ENCODE measurements around the gene TARDBP. TPM values are rescaled to one million over a fixed set of nuclear protein-coding genes. Genes with fewer than 3 reads are reported as not detected.

TARDBP gene
- total and polyA plus RNA-seq, 2 donors (not counting 1 experiment from before 2014, with no cell fraction given): 85.2 to 222 TPM

DNA sequence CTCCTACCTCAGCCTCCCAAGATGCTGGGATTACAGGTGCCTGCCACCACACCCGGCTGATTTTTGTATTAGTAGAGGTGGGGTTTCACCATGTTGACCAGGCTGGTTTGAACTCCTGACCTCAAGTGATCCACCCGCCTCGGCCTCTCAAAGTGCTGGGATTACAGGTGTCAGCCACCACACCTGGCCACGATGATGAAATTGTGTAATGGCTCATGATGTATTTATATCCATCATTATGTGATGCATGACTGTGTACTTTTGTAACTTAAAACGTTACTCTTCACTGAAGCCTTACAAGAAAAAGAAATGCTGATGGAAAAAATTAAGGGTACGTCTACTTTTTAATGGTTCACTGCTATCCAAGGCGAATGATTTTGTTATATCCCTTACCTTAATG lies 7.5 kb downstream of the TARDBP start:
- H3K27me3 ChIP-seq (replicated peaks in 1 of 4; ENCODE audit: control extremely low read depth in 1 of 4, control insufficient read depth in 3 of 4, insufficient read depth in 4 of 4, low read length in 3 of 4): no peaks in the 10 kb centered on the region
- no peak overlapping the region for H3K27ac ChIP-seq (ENCODE audit: low read length in 2 of 2)
- no peak overlapping the region for H3K4me2 ChIP-seq (replicated peaks; ENCODE audit: low read depth, low read length, poor library complexity, severe bottlenecking)
- peaks cover 0 to under 1% of the 10 kb centered on the region in 2 donors for H3K4me1 ChIP-seq (ENCODE audit: control insufficient read depth in 2 of 2, insufficient read depth in 2 of 2, low read length in 2 of 2)
- H3K27me3 Mint-ChIP-seq: no peaks in the 10 kb centered on the region
- no peak overlapping the region for H2AFZ ChIP-seq (ENCODE audit: insufficient read depth, low read depth, low read length, poor library complexity, severe bottlenecking)
- H3K9ac ChIP-seq (ENCODE audit: low read length): no peak overlapping the region
- no peak overlapping the region for H3K4me3 ChIP-seq (ENCODE audit: control extremely low read depth in 1 of 5, extremely low read depth in 1 of 5, insufficient read depth in 1 of 5, low read depth in 2 of 5, low read length in 4 of 5)
- peaks cover 70% of the 10 kb centered on the region for H4K20me1 ChIP-seq (ENCODE audit: control insufficient read depth, insufficient read depth, low read length, poor library complexity, severe bottlenecking)
- H3K9me3 ChIP-seq (ENCODE audit: control extremely low read depth in 1 of 3, control insufficient read depth in 2 of 3, insufficient read depth in 1 of 3, low read length in 2 of 3): no peaks in the 10 kb centered on the region
- intact Hi-C loops (cut with micrococcal nuclease): no loop called here
- no peak overlapping the region for H3K4me3 Mint-ChIP-seq
- peaks cover 24 to 85% of the 10 kb centered on the region in 2 experiments for H3K36me3 ChIP-seq (replicated peaks in 1 of 2; ENCODE audit: control extremely low read depth in 1 of 2, control insufficient read depth in 1 of 2, extremely low read depth in 1 of 2, insufficient read depth in 2 of 2, low read length in 1 of 2)
- DNase-seq: no peak
- TF ChIP-seq, protein P1, sequence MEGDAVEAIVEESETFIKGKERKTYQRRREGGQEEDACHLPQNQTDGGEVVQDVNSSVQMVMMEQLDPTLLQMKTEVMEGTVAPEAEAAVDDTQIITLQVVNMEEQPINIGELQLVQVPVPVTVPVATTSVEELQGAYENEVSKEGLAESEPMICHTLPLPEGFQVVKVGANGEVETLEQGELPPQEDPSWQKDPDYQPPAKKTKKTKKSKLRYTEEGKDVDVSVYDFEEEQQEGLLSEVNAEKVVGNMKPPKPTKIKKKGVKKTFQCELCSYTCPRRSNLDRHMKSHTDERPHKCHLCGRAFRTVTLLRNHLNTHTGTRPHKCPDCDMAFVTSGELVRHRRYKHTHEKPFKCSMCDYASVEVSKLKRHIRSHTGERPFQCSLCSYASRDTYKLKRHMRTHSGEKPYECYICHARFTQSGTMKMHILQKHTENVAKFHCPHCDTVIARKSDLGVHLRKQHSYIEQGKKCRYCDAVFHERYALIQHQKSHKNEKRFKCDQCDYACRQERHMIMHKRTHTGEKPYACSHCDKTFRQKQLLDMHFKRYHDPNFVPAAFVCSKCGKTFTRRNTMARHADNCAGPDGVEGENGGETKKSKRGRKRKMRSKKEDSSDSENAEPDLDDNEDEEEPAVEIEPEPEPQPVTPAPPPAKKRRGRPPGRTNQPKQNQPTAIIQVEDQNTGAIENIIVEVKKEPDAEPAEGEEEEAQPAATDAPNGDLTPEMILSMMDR (IDR thresholded peaks at IDR 0.05): no peak
- TF ChIP-seq EZH2 (IDR thresholded peaks at IDR 0.05; ENCODE audit: borderline replicate concordance, insufficient read depth, low read depth, low read length, poor library complexity, severe bottlenecking): no peak
- no peak for ATAC-seq (ENCODE audit: low read depth)
- peaks cover 40% of the 10 kb centered on the region for H3K79me2 ChIP-seq (ENCODE audit: control insufficient read depth, insufficient read depth, low read length)
- no peaks in the 10 kb centered on the region for H3K9me3 Mint-ChIP-seq (ENCODE audit: insufficient read depth)
- no peak overlapping the region for H3K27ac Mint-ChIP-seq
- POLR2A ChIA-PET: no interaction called here
- CTCF ChIA-PET: interaction anchor here (1.1 kb wide), 1 partner anchor 18 kb away, joined by 7 read pairs; no protein-coding TSS in a partner anchor
- no CpG with 5 or more reads among the region's 7 CpGs for WGBS (ENCODE audit: insufficient coverage)
- H3K4me1 Mint-ChIP-seq: peaks cover 27% of the 10 kb centered on the region

DNA sequence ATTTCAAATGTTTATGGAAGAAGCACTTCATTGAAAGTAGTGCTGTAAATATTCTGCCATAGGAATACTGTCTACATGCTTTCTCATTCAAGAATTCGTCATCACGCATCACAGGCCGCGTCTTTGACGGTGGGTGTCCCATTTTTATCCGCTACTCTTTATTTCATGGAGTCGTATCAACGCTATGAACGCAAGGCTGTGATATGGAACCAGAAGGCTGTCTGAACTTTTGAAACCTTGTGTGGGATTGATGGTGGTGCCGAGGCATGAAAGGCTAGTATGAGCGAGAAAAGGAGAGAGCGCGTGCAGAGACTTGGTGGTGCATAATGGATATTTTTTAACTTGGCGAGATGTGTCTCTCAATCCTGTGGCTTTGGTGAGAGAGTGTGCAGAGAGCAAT lies 10.7 kb downstream of the TARDBP start:
- DNase-seq: no peak
- no peak overlapping the region for H3K4me3 Mint-ChIP-seq

More for the DNA sequence above, 10.7 kb downstream of the TARDBP start:
- no peaks in the 10 kb centered on the region for H3K27me3 Mint-ChIP-seq
- H3K4me3 ChIP-seq (ENCODE audit: control extremely low read depth in 1 of 5, extremely low read depth in 1 of 5, insufficient read depth in 1 of 5, low read depth in 2 of 5, low read length in 4 of 5): no peak overlapping the region
- peaks cover 23 to 74% of the 10 kb centered on the region in 2 experiments for H3K36me3 ChIP-seq (replicated peaks in 1 of 2; ENCODE audit: control extremely low read depth in 1 of 2, control insufficient read depth in 1 of 2, extremely low read depth in 1 of 2, insufficient read depth in 2 of 2, low read length in 1 of 2)
- H3K27ac ChIP-seq (ENCODE audit: low read length in 2 of 2): no peak overlapping the region
- no peak for ATAC-seq (ENCODE audit: low read depth)
- no peaks in the 10 kb centered on the region for H3K9me3 Mint-ChIP-seq (ENCODE audit: insufficient read depth)
- peaks cover 41% of the 10 kb centered on the region for H4K20me1 ChIP-seq (ENCODE audit: control insufficient read depth, insufficient read depth, low read length, poor library complexity, severe bottlenecking)
- H2AFZ ChIP-seq (ENCODE audit: insufficient read depth, low read depth, low read length, poor library complexity, severe bottlenecking): no peak overlapping the region
- no peak overlapping the region for H3K27ac Mint-ChIP-seq
- no peaks in the 10 kb centered on the region for H3K4me1 ChIP-seq (ENCODE audit: control insufficient read depth in 2 of 2, insufficient read depth in 2 of 2, low read length in 2 of 2)
- peaks cover 13% of the 10 kb centered on the region for H3K79me2 ChIP-seq (ENCODE audit: control insufficient read depth, insufficient read depth, low read length)
- CTCF ChIA-PET: interaction anchor here (0.6 kb wide), 1 partner anchor 841 kb away, joined by 3 read pairs; no protein-coding TSS in a partner anchor
- no peak for TF ChIP-seq EZH2 (IDR thresholded peaks at IDR 0.05; ENCODE audit: borderline replicate concordance, insufficient read depth, low read depth, low read length, poor library complexity, severe bottlenecking)
- TF ChIP-seq, protein P1 (IDR thresholded peaks at IDR 0.05): no peak
- WGBS (ENCODE audit: insufficient coverage): 98% methylated on average over 14 of the region's 14 CpGs
- peaks cover 20% of the 10 kb centered on the region for H3K4me1 Mint-ChIP-seq
- H3K4me2 ChIP-seq (replicated peaks; ENCODE audit: low read depth, low read length, poor library complexity, severe bottlenecking): no peak overlapping the region
- no peaks in the 10 kb centered on the region for H3K9me3 ChIP-seq (ENCODE audit: control extremely low read depth in 1 of 3, control insufficient read depth in 2 of 3, insufficient read depth in 1 of 3, low read length in 2 of 3)
- H3K27me3 ChIP-seq (replicated peaks in 1 of 4; ENCODE audit: control extremely low read depth in 1 of 4, control insufficient read depth in 3 of 4, insufficient read depth in 4 of 4, low read length in 3 of 4): no peaks in the 10 kb centered on the region
- H3K9ac ChIP-seq (ENCODE audit: low read length): no peak overlapping the region
- POLR2A ChIA-PET: no interaction called here
- intact Hi-C loops (cut with micrococcal nuclease): no loop called here
